Effector memory CD4-positive, alpha-beta T cell (primary cell): ENCODE data around the gene PRR29.

Experiments
- DNase-seq, 3 donors: peaks; one replicate each; pipeline ENCODE4 v3.0.0-alpha.2; 2020
- H3K27ac ChIP-seq: 2 replicates; pipeline ENCODE4 v1.7.0; 2013; ENCODE audit warnings: mild to moderate bottlenecking, low read length, moderate library complexity; ENCODE audit not compliant: insufficient read depth, poor library complexity, severe bottlenecking
- H3K27me3 ChIP-seq: replicated peaks from 2 replicates; pipeline ENCODE4 v1.7.0; 2013; ENCODE audit warnings: mild to moderate bottlenecking, low read length; ENCODE audit not compliant: insufficient read depth, control insufficient read depth, poor library complexity, severe bottlenecking
- H3K36me3 ChIP-seq: 2 replicates; pipeline ENCODE4 v1.7.0; 2013; ENCODE audit warnings: mild to moderate bottlenecking, low read length, moderate library complexity; ENCODE audit not compliant: control insufficient read depth, insufficient read depth
- H3K4me1 ChIP-seq: 2 replicates; pipeline ENCODE4 v1.7.0; 2013; ENCODE audit warnings: low read length, mild to moderate bottlenecking; ENCODE audit not compliant: control insufficient read depth, insufficient read depth, poor library complexity, severe bottlenecking
- H3K4me3 ChIP-seq: 2 replicates; pipeline ENCODE4 v1.7.0; 2013; ENCODE audit warnings: low read length, low read depth, mild to moderate bottlenecking; ENCODE audit not compliant: insufficient read depth, poor library complexity, severe bottlenecking
- H3K9me3 ChIP-seq: 2 replicates; pipeline ENCODE4 v1.7.0; 2013; ENCODE audit warnings: mild to moderate bottlenecking, low read length, moderate library complexity; ENCODE audit not compliant: control insufficient read depth

PRR29 gene

DNA sequence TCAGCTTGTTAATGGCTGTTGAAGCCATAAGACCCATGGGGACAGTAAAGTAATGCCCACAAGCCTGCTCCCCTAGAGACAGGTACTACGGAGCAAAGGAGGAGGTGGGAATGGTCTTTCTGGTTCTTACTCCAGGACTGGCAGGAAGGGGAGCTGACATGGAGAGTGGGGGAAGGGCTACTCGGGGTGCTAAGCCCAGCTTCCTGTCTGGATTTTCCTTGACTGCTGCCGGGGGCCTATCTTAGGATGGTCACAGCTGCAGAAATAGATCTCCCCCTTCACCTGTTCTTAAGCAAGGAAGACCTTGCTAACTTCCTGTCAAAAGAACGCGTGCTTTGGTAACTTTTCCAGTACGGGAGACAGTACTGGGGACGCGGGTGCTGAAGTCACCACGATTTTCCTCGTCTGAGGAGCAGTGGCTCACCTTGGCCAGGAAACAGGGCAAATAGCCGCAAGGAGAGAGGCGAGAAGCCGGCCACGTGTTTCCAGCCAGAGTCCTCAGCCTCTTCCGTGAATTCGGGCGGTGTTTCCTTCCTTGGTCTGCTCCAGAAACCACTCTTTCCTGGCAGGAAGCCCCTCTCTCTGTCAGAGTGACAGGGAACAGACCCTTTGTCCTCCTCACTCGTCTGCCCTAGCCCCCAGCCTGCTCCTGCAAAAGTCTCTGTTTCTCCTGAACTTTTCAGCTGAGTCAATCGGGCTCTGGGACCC lies 656 bp upstream of the PRR29 start:
- Histone ChIP-seq H3K4me3 (peak overlapping the region; percentile 83), H3K4me1 (peaks cover 34% of the 10 kb centered on the region), H3K27ac (peak overlapping the region; percentile 67), H3K36me3 (peaks cover 11% of the 10 kb centered on the region), H3K27me3 (no peaks in the 10 kb centered on the region), H3K9me3 (no peaks in the 10 kb centered on the region)
- no peak for DNase-seq

- Histone ChIP-seq H3K27me3 (no peaks in the 10 kb centered on the region), H3K27ac (peak overlapping the region; percentile 67), H3K4me1 (peaks cover 24% of the 10 kb centered on the region), H3K4me3 (peak overlapping the region; percentile 83), H3K9me3 (no peaks in the 10 kb centered on the region), H3K36me3 (peaks cover 25% of the 10 kb centered on the region)
- peak in 2 of 3 donors; percentile 24 to 29 for DNase-seq
These were observed 849 bp downstream of the PRR29 start for GRCh38 chr17:63998721-63999679.

DNA sequence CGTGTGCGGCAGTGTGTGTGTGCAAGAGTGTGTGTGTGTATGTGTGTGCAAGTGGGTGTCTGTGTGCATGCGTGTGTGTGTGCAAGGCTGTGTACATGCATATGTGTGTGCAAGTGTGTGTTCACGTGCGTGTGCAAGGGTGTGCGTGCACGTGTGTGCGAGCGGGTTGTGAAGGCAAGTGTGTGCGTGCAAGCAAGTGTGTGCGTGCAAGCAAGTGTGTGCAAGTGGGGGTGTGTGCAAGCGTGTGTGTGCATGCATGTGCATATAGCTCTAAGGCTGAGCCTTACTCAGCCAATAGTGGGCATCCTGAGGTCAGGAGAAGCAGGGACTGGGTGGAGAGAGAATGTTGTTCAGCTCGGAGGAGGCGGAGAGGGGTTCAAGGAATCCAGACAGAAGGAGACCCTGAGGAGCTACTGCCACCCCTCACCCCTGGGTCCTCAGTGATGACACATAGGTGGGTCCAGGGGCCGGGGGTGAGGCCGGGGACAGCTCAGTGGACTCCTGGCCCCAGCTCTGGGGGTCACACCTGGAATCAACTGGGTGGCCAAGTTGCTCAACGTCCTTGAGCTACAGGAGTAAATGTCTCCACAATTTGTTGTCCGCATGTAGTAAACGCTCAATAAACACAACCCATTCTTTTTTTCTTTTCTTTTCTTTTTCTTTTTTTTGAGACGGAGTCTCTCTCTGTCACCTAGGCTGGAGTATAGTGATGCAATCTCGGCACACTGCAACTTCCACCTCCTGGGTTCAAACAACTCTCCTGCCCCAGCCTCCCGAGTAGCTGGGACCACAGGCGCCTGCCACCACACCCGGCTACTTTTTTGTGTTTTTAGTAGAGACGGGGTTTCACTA lies 1.8 kb downstream of the PRR29 start:
- Histone ChIP-seq H3K36me3 (peaks cover 34% of the 10 kb centered on the region), H3K27ac (no peak overlapping the region), H3K27me3 (no peaks in the 10 kb centered on the region), H3K4me3 (no peak overlapping the region), H3K9me3 (no peaks in the 10 kb centered on the region), H3K4me1 (peaks cover 21% of the 10 kb centered on the region)
- no peak for DNase-seq

DNA sequence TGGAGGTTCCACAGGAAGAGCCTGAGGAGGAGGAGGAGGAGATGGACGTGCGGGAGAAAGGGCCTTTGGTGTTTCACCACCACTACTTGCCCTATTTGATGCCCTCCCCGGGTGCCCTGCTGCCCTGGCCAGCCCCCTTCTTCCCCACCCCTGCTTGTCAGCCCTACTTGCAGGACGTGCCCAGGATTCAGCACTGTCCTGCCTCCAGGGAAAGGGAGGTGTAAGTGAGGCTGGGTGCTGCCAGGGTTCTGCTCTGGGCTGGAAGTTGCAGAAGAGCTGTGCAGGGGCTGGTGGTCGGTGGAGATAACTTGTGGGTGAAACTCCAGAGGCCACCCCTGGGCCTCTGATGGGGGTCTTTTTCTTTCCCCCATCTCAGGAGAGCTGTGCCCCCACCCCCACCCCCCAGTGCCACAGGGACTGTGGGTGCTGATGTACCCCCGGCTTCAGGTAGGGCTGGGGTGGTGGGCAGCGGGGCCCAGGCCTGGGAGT lies 3.0 kb downstream of the PRR29 start:
- Histone ChIP-seq H3K4me3 (no peak overlapping the region), H3K4me1 (peaks cover 21% of the 10 kb centered on the region), H3K9me3 (no peaks in the 10 kb centered on the region), H3K36me3 (peaks cover 47% of the 10 kb centered on the region), H3K27ac (peak overlapping the region; percentile 8), H3K27me3 (no peaks in the 10 kb centered on the region)
- no peak for DNase-seq

DNA sequence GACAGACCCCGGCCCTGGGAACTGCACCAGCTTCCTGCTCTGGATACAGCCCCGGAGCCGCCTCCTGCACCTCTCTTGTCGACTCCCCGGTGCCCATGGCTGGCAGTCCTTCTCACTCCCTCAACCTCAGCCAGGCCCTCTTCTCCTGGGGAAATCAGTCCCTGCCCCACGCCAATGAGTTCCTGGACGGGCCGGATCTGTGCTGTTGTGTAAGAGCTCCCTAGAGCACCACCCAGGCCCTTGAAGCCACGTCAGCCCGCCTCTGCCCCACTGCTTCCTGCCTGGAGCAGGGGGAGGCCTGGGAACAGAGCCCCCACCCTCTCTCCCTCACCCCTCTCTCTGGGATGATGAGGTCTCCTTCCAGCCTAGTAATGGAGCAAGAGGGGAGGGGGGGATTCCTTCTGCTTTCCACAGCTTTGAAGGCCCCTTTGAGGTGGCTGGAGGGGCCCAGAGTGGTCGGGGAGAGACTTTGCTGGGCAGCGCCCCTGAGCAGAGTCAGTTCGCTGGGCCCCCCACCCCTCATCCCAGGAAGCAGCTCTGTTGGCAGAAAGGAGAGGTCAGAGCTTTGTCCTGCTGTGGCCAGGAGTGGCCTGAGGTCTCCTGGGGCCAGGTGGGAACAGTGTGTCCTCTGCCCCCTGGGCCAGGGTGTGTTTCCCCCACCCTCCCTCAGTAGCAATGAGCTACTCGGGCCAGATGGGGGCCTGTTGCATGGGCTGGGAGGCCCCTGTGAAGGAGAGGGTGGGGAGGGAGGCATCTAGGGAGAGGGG lies 3.8 kb downstream of the PRR29 start:
- H3K4me1 ChIP-seq, result peaks cover 24% of the 10 kb centered on the region
- H3K27me3 ChIP-seq, result no peaks in the 10 kb centered on the region
- H3K9me3 ChIP-seq, result no peaks in the 10 kb centered on the region
- no peak overlapping the region for H3K4me3 ChIP-seq
- DNase-seq, result no peak
- H3K36me3 ChIP-seq, result peaks cover 55% of the 10 kb centered on the region
- H3K27ac ChIP-seq, result peak overlapping the region; percentile 8

- peaks cover 23% of the 10 kb centered on the region for H3K4me1 ChIP-seq
- H3K27me3 ChIP-seq, result no peaks in the 10 kb centered on the region
- no peak for DNase-seq
- H3K27ac ChIP-seq, result no peak overlapping the region
- H3K36me3 ChIP-seq, result peaks cover 58% of the 10 kb centered on the region
- no peaks in the 10 kb centered on the region for H3K9me3 ChIP-seq
- no peak overlapping the region for H3K4me3 ChIP-seq
These were observed 4.7 kb downstream of the PRR29 start for GRCh38 chr17:64002658-64003525.

DNA sequence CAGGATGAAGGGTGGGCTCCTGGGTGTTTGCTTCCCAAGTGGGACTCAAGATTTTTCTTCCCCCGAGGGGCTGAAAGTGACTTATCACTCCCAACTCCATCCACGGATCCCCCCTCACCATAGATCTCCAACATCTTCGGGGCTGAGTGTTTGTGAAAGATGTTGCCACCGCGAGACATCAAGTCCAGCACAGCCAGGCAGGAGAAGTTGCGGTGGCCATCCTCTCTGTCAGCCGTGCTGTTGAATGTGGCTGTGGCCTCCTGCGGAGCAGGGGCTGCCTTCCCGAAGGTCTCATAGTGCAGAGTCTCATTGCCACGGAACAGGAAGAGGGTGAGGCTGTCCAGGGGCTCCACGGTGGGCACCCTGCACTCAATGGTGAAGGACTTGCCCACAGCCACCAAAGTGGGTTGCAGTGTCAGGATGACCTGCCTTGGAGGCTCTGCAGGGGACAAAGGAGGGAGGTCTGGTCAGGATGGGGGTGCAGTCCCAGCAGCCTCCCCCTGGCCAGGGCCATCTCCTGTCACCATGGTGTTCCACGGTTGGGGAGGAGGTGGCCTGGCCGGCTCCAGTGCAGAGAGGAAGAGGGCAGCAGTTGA lies 5.5 kb downstream of the PRR29 start:
- H3K36me3 ChIP-seq, result peaks cover 61% of the 10 kb centered on the region
- no peaks in the 10 kb centered on the region for H3K9me3 ChIP-seq
- no peaks in the 10 kb centered on the region for H3K27me3 ChIP-seq
- no peak for DNase-seq
- no peak overlapping the region for H3K4me3 ChIP-seq
- H3K4me1 ChIP-seq, result peaks cover 20% of the 10 kb centered on the region
- no peak overlapping the region for H3K27ac ChIP-seq

- H3K4me1 ChIP-seq, result peaks cover 17% of the 10 kb centered on the region
These were observed 6.1 kb downstream of the PRR29 start for GRCh38 chr17:64004218-64004770.

More at GRCh38 chr17:64004218-64004770, 6.1 kb downstream of the PRR29 start:
- no peak overlapping the region for H3K27ac ChIP-seq
- no peaks in the 10 kb centered on the region for H3K9me3 ChIP-seq
- no peak for DNase-seq
- no peaks in the 10 kb centered on the region for H3K27me3 ChIP-seq
- H3K4me3 ChIP-seq, result no peak overlapping the region
- peaks cover 62% of the 10 kb centered on the region for H3K36me3 ChIP-seq
